Stimulated activated naive B cell treated with anti-CD40 and anti-IgM and Interleukin-4, amounts not matched to agents 10 μg/mL and 1 μg/mL and 100 μg/mL, for 72 hours (primary cell): ENCODE results near the gene CENPV.

Experiments used
- ATAC-seq, 2 donors: fragments of 150-1000 bp; cut with Tn5 transposase; replicated peaks; 2 replicates each; pipeline ENCODE4 v1.10.0; 2021; ENCODE audit warnings: moderate library complexity in 1 of 2
- DNase-seq: peaks from one replicate; pipeline ENCODE4 v3.0.0; 2021
- H3K27ac Mint-ChIP-seq: one replicate; pipeline ENCODE4 v1.8.0; 2022; ENCODE audit warnings: mild to moderate bottlenecking, mixed read lengths
- H3K27me3 Mint-ChIP-seq, 2 donors: one replicate each; pipeline ENCODE4 v1.8.0; 2022; ENCODE audit warnings: mixed read lengths in 2 of 2
- H3K36me3 Mint-ChIP-seq, 2 donors: one replicate each; pipeline ENCODE4 v1.8.0; 2022; ENCODE audit warnings: mixed read lengths in 2 of 2, mild to moderate bottlenecking in 1 of 2
- H3K4me1 Mint-ChIP-seq, 2 donors: one replicate each; pipeline ENCODE4 v1.8.0; 2022; ENCODE audit warnings: mixed read lengths in 2 of 2, mild to moderate bottlenecking in 1 of 2
- H3K4me3 Mint-ChIP-seq, 2 donors: one replicate each; pipeline ENCODE4 v1.8.0; 2022; ENCODE audit warnings: mild to moderate bottlenecking in 2 of 2, mixed read lengths in 2 of 2, moderate library complexity in 1 of 2
- H3K9me3 Mint-ChIP-seq, 2 donors: one replicate each; pipeline ENCODE4 v1.8.0; 2022; ENCODE audit warnings: mixed read lengths in 2 of 2, mild to moderate bottlenecking in 1 of 2

Gene CENPV

DNA sequence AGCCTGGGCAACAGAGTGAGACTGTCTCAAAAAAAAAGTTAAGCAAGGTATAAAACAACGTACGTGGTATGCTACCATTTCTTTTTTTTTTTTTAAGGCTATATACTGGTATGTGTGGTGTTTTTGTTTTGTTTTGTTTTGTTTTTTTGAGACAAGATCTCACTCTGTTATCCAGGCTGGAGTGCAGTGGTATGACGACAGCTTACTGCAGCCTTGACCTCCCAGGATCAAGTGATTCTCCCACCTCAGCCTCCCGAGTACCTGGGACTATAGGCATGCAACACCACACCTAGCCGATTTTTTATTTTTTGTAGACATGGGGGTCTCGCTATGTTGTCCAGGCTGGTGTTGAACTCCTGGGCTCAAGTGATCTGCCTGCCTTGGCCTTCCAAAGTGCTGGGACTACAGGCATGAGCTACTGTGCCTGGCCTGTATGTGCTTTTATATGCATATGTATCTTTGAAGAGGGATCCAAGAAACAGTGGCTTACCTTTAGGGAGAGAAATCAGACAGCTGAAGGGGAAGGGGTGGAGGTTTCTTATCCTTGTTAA, 6.5 kb downstream of the CENPV start:
- H3K36me3 Mint-ChIP-seq = peaks cover 31 to 54% of the 10 kb centered on the region in 2 donors
- DNase-seq = no peak
- no peaks in the 10 kb centered on the region for H3K9me3 Mint-ChIP-seq
- H3K27ac Mint-ChIP-seq = no peak overlapping the region
- ATAC-seq = no peak
- H3K4me1 Mint-ChIP-seq = peaks cover 4 to 8% of the 10 kb centered on the region in 2 donors
- no peak overlapping the region for H3K4me3 Mint-ChIP-seq
- H3K27me3 Mint-ChIP-seq = no peaks in the 10 kb centered on the region

DNA sequence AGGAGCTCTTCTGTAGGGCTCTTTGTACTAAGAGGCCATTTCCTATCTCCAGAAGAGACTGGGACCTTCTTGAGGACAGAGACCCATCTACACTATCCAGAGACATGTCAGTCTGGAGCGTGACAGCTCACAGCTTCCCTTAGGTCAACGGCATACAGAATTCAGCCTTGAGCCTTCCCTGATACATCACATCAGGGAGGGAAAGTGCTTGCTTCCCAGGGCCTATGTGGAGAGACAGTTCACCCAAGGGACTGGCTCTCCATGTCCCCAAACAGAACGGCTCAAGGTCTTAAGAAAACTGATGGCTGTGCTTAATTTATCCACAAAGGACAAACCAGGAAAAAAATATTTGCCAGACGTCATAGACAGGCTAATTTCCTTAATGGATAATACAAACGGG, 7.7 kb downstream of the CENPV start:
- H3K9me3 Mint-ChIP-seq = no peaks in the 10 kb centered on the region
- no peak for ATAC-seq
- H3K36me3 Mint-ChIP-seq = peaks cover 34 to 54% of the 10 kb centered on the region in 2 donors
- no peaks in the 10 kb centered on the region for H3K27me3 Mint-ChIP-seq
- no peak overlapping the region for H3K4me3 Mint-ChIP-seq
- H3K4me1 Mint-ChIP-seq = peaks cover 4 to 8% of the 10 kb centered on the region in 2 donors
- H3K27ac Mint-ChIP-seq = no peak overlapping the region
- DNase-seq = no peak

DNA sequence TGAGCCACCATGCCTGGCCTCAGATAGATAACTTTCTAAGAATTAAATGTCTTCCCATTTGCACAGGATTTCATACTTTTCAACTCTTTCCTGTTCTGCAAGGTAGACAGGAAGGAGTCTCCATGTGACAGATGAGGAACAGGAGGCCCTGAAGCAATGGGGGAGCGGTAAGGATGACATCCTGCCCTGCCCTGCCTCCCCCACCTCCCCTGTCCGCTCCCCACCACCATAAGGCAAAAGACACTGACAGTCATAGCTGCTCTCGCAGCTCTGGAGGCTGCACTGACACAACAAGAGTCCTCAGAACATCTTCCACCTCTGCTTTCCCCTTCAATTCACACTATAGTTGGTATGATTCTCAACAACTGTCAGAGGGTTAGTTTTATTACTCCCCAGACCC, 9.7 kb downstream of the CENPV start:
- peaks cover 33 to 52% of the 10 kb centered on the region in 2 donors for H3K36me3 Mint-ChIP-seq
- DNase-seq (no peak), ATAC-seq (no peak)
- no peaks in the 10 kb centered on the region for H3K27me3 Mint-ChIP-seq
- no peak overlapping the region for H3K4me3 Mint-ChIP-seq
- H3K9me3 Mint-ChIP-seq = no peaks in the 10 kb centered on the region
- no peaks in the 10 kb centered on the region for H3K4me1 Mint-ChIP-seq
- H3K27ac Mint-ChIP-seq = no peak overlapping the region

DNA sequence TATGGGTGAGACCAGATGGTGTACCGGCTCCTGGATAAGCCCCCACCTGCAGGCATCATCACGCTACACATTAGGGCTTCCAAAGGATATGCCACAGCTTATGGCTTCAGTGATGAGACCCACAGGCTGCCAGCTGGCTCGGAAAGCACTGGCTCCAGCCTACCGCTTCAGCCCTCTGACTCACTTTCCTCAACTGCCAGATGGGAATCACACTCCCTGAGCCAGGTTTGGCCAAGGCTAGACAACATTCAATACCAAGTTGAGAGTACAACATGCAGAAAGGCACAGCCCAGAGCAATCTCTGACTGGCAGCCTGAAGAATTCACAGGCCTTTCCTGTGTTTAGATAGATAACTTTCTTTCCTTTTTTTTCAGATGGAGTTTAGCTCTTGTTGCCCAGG, 10.3 kb downstream of the CENPV start:
- peaks cover 0 to 4% of the 10 kb centered on the region in 2 donors for H3K4me1 Mint-ChIP-seq
- no peak overlapping the region for H3K4me3 Mint-ChIP-seq
- no peak for DNase-seq
- peaks cover 33 to 51% of the 10 kb centered on the region in 2 donors for H3K36me3 Mint-ChIP-seq
- H3K9me3 Mint-ChIP-seq = no peaks in the 10 kb centered on the region
- H3K27me3 Mint-ChIP-seq = no peaks in the 10 kb centered on the region
- no peak overlapping the region for H3K27ac Mint-ChIP-seq
- no peak for ATAC-seq

DNA sequence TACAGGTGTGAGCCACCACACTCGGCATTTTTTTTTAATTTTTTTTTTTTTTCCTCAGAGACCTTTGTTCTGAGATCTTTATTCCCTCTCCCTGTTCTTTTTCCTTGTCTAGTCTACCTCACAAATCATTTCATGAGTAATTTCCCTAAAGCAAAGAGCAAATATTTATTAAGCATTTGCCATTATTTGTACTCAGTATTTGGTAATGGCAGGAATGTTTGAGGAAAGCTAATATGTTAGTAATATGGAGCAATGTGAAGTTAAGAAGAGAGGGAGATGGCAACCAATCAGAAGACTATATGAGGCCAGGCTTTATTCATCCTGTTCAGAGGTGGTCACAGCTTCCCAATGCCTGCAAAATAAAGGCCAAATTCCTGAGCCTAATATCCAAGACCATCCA, 13.3 kb downstream of the CENPV start:
- no peak for DNase-seq
- peaks cover 25 to 42% of the 10 kb centered on the region in 2 donors for H3K36me3 Mint-ChIP-seq
- H3K4me3 Mint-ChIP-seq = no peak overlapping the region
- no peak for ATAC-seq
- no peaks in the 10 kb centered on the region for H3K9me3 Mint-ChIP-seq
- H3K27ac Mint-ChIP-seq = no peak overlapping the region
- peaks cover 0 to 7% of the 10 kb centered on the region in 2 donors for H3K4me1 Mint-ChIP-seq
- no peaks in the 10 kb centered on the region for H3K27me3 Mint-ChIP-seq

DNA sequence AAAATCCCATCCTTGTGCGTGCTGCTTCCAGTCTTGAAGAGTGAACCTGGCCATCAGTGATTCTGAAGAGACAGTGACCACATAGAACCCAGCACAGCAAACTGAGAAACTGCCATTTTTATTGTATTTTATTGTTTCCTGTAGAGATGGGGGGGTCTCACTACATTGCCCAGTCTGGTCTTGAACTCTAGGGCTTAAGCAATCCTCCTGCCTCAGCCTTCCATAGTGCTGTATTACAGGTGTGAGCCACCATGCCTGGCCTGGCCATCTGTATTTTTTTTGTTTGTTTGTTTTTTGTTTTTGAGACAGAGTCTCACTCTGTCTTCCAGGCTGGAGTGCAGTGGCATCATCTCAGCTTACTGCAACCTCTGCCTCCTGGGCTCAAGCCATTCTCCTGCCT, 13.9 kb downstream of the CENPV start:
- DNase-seq (no peak), ATAC-seq (no peak)
- Mint-ChIP-seq H3K4me3 (no peak overlapping the region), H3K9me3 (no peaks in the 10 kb centered on the region), H3K4me1 (peaks cover 0 to 7% of the 10 kb centered on the region in 2 donors), H3K27ac (no peak overlapping the region), H3K27me3 (no peaks in the 10 kb centered on the region), H3K36me3 (peaks cover 24 to 39% of the 10 kb centered on the region in 2 donors)

DNA sequence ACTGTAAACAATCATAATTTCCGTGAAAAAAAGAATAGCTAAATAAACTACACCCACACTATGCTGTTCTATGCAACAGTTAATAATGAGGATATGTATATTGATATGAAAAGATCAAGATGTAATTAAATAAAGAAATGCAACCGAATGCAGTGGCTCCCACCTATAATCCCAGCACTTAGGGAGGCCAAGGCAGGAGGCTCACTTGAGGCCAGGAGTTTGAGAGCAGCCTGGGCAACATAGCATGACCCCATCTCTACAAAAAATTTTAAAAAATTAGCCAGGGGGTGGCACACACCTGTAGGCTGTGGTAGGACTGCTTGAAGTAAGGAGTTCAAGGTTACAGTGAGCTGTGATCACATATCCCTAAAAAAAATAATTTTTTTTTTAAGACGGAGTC, 14.9 kb downstream of the CENPV start:
- no peak overlapping the region for H3K4me3 Mint-ChIP-seq
- H3K27me3 Mint-ChIP-seq = no peaks in the 10 kb centered on the region
- DNase-seq (no peak), ATAC-seq (no peak)
- H3K9me3 Mint-ChIP-seq = no peaks in the 10 kb centered on the region
- no peak overlapping the region for H3K27ac Mint-ChIP-seq
- H3K36me3 Mint-ChIP-seq = peaks cover 17 to 29% of the 10 kb centered on the region in 2 donors
- peaks cover 1 to 11% of the 10 kb centered on the region in 2 donors for H3K4me1 Mint-ChIP-seq

DNA sequence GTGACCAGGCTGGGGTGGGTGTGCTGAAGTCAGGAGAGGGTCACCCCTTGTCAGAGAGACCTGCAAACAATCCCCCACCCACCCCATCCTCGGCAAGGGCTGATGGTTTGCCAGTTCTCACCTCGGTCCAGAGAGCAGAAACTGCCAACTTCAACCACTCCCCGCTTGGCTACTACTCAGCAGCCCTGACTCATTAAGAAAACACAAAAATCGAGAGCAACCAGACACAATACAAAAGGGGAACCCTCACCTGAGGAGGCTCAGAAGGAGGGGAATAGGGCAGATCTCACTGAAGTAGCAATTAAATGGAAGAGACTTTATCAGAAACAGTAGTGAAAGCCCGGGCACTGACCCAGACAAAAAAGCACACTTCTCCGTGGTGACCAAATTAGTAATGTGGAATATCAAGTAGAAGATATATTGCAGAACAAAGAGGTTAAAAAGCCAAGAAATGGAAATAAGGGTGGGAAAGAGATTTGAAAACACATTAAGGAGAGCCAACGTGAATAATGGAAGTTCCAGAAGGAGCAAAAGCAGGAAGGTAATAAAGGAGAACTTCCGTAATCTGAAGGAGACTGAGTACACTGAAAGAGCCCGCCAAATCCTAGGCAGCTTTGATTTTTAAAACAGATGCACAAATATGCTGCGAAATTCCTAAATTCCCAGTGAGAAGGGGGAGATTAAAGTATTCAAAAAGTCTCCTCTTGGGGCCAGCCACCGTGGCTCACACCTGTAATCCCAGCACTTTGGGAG, 23.6 kb downstream of the CENPV start:
- peak overlapping the region; percentile 28 for H3K27ac Mint-ChIP-seq
- H3K4me3 Mint-ChIP-seq = peak overlapping the region; percentile 60 to 64

DNA sequence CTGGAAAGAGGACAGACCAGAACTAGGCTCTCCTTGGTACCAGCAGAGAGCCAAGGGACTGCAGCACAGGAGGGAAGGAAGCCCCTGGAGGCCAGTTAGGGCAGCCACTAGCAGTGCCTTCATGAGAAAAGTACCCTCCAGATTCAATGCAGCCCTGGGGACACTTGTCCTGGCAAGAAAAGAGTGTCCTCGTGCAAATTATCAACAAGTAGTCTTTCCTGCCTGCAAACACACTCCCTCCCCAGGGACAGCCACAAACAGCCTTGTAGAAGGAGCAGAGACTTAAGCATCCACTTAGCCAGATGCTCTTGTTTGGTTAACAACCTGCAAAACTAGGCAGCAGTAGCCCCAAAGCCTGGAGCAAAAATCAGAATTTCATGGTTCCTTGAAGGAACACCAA, 24.3 kb downstream of the CENPV start:
- ATAC-seq (peak in 1 of 2 donors; percentile 8), DNase-seq (no peak)
- H3K4me3 Mint-ChIP-seq = peak overlapping the region; percentile 60 to 64
- H3K4me1 Mint-ChIP-seq = peaks cover 36 to 66% of the 10 kb centered on the region in 2 donors
- peak overlapping the region; percentile 28 for H3K27ac Mint-ChIP-seq
- no peaks in the 10 kb centered on the region for H3K9me3 Mint-ChIP-seq
- H3K27me3 Mint-ChIP-seq = no peaks in the 10 kb centered on the region
- peaks cover 2 to 9% of the 10 kb centered on the region in 2 donors for H3K36me3 Mint-ChIP-seq

More for the DNA sequence above, 23.6 kb downstream of the CENPV start:
- ATAC-seq (peak; percentile 94), DNase-seq (peak; percentile 71)
- Mint-ChIP-seq H3K9me3 (no peaks in the 10 kb centered on the region), H3K27me3 (no peaks in the 10 kb centered on the region), H3K36me3 (peaks cover 2 to 9% of the 10 kb centered on the region in 2 donors), H3K4me1 (peaks cover 36 to 62% of the 10 kb centered on the region in 2 donors)

DNA sequence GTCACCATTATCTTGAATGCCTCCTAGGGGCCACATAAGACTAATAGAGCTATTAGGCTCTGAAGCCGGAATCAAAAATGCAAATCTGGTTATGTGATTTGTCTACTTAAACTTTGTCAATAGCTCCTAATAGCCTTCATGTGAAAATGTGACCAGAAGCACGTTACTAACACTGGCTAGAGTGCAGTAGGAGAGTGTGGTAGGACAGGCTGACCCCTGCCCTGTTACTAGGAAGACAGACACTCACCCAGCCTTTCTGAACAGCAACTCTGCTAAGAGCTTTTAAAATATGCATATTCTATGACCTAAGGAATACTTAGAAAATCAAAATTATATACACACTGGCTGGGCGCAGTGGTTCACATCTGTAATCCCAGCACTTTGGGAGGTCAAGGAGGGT, 26.3 kb downstream of the CENPV start:
- Mint-ChIP-seq H3K9me3 (no peaks in the 10 kb centered on the region), H3K4me3 (no peak overlapping the region), H3K36me3 (peaks cover 5 to 9% of the 10 kb centered on the region in 2 donors), H3K27me3 (no peaks in the 10 kb centered on the region), H3K27ac (peak overlapping the region; percentile 84), H3K4me1 (peaks cover 34 to 55% of the 10 kb centered on the region in 2 donors)
- ATAC-seq (no peak), DNase-seq (no peak)

DNA sequence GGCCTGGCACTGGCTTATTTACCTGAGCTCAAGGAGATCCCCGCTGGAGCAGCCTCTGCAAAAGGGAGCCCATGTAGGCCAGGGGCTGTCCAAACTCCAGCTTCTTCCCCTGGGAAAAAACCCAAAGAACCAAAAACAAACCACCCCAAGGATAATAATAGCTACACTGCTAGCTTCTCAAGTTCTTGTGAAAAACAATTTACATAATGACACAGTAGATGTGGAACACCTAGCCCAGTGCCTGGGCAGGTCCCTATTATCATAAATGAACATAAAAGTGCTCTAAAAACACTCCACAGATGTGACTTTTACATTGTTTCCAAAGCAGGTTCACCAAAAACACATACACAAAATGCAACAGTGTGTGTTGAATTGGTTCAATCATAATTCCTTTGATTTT, 27.3 kb downstream of the CENPV start:
- Mint-ChIP-seq H3K9me3 (no peaks in the 10 kb centered on the region), H3K27ac (peak overlapping the region; percentile 84), H3K4me1 (peaks cover 31 to 52% of the 10 kb centered on the region in 2 donors), H3K36me3 (peaks cover 5 to 14% of the 10 kb centered on the region in 2 donors), H3K27me3 (no peaks in the 10 kb centered on the region), H3K4me3 (peak overlapping the region; percentile 5 to 34)
- DNase-seq = peak; percentile 19
- peak; percentile 64 to 67 for ATAC-seq

DNA sequence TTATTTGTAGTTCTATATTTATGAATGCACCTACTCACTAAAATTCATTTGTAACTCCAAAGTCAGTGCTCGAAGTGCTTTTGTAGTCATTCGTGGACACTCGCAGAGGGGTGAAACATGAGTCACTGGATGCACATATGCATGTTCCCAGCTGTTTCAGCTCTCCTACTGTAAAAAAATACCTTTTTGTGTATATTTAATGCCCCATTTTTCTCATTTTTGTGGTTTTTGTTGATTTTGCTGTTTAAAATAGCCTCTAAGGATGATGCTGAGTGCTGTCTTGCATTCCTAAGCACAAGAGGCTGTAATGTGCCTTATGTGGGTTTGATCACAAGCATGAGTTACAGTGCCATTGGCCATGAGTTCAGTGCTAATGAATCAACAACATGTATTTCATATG, 30.6 kb downstream of the CENPV start:
- Mint-ChIP-seq H3K4me1 (peaks cover 17 to 31% of the 10 kb centered on the region in 2 donors), H3K36me3 (peaks cover 12 to 18% of the 10 kb centered on the region in 2 donors), H3K27me3 (no peaks in the 10 kb centered on the region), H3K9me3 (no peaks in the 10 kb centered on the region), H3K27ac (no peak overlapping the region), H3K4me3 (no peak overlapping the region)
- ATAC-seq = no peak
- no peak for DNase-seq

DNA sequence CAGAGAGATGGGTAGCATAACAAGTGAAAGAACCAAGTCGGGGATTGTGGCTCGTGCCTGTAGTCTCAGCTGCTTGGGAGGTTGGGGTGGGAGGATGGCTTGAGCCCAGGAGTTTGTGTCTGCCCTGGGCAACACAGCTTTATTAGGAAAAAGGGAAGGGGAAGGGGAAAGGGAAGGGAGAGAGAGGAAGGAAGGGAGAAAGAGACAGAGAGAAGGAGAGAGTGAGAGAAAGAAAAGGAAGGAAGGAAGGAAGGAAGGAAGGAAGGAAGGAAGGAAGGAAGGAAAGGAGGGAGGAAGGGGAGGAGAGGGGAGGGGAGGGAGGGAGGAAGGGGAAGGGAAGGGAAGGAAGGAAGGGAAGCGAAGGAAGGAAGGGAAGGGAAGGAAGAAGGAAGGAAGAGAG, 33.3 kb downstream of the CENPV start:
- Mint-ChIP-seq H3K4me3 (no peak overlapping the region), H3K9me3 (no peaks in the 10 kb centered on the region), H3K27me3 (no peaks in the 10 kb centered on the region), H3K27ac (peak overlapping the region; percentile 51), H3K4me1 (peaks cover 2 to 6% of the 10 kb centered on the region in 2 donors), H3K36me3 (peaks cover 12 to 25% of the 10 kb centered on the region in 2 donors)
- no peak for ATAC-seq
- DNase-seq = no peak

DNA sequence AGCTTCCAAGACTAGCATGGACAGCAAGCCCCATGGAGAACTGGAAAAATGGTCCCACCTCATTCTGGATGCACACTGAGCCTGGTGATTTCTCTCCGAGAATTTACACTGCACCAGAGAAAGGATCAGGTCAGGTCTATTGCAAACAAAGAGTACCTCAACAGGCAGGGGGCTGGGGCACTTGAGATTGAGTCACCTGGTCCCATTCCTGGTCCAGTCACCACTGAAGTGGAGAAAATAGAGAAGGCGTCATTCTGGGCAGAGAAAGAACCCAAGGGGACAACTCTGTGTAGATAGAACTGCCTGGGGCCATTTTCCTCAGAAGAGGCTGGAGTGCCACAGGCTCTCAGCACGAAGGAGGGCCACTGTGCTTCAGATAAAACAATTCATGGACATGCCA, 38.4 kb downstream of the CENPV start:
- ATAC-seq = no peak
- Mint-ChIP-seq H3K4me3 (no peak overlapping the region), H3K36me3 (peaks cover 15 to 32% of the 10 kb centered on the region in 2 donors), H3K4me1 (peaks cover 2 to 12% of the 10 kb centered on the region in 2 donors), H3K9me3 (no peaks in the 10 kb centered on the region), H3K27ac (no peak overlapping the region), H3K27me3 (no peaks in the 10 kb centered on the region)
- no peak for DNase-seq

DNA sequence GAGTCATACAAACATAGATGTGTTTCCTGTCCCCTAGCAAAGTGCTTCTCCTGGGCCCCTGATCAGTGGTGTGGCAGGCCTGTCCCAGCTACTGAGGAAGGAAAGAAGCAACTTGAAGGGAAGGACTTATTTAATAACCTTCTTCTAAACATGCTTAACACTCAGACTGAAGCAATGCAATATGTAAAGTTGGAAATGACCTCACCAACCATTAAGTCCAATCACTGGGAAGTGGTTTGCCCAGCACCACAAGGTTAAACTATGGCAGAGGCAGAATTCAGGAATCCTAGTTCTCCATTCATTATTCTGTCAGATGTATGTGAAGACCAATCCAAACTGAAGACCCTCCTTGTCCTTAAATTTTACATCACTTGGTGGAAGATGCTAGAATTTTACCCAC, 39.1 kb downstream of the CENPV start:
- DNase-seq (no peak), ATAC-seq (no peak)
- H3K4me1 Mint-ChIP-seq = peaks cover 2 to 12% of the 10 kb centered on the region in 2 donors
- no peak overlapping the region for H3K4me3 Mint-ChIP-seq
- no peaks in the 10 kb centered on the region for H3K9me3 Mint-ChIP-seq
- no peak overlapping the region for H3K27ac Mint-ChIP-seq
- H3K27me3 Mint-ChIP-seq = no peaks in the 10 kb centered on the region
- H3K36me3 Mint-ChIP-seq = peaks cover 9 to 27% of the 10 kb centered on the region in 2 donors
